Measurements from ENCODE around the gene ZBP1.

ZBP1 gene

GRCh38 chr20:57605878-57606277 is 14.3 kb downstream of the ZBP1 start:
- 100% methylated on average over 1 to 2 of the region's 5 CpGs for WGBS, 2 experiments (ENCODE audit: insufficient coverage in 2 of 2)
- H3K4me1 ChIP-seq (ENCODE audit: control insufficient read depth, insufficient read depth, low read length, poor library complexity, severe bottlenecking), result no peaks in the 10 kb centered on the region
- no peaks in the 10 kb centered on the region for H3K36me3 ChIP-seq (ENCODE audit: control insufficient read depth, insufficient read depth, low read length)
- no peak overlapping the region for H3K27ac ChIP-seq (ENCODE audit: low read depth, low read length, severe bottlenecking)
- no peaks in the 10 kb centered on the region for H3K9me3 ChIP-seq (ENCODE audit: control insufficient read depth, low read length)
- H3K4me3 ChIP-seq (ENCODE audit: extremely low read depth, insufficient read depth, low read length, poor library complexity, severe bottlenecking), result no peak overlapping the region

DNA sequence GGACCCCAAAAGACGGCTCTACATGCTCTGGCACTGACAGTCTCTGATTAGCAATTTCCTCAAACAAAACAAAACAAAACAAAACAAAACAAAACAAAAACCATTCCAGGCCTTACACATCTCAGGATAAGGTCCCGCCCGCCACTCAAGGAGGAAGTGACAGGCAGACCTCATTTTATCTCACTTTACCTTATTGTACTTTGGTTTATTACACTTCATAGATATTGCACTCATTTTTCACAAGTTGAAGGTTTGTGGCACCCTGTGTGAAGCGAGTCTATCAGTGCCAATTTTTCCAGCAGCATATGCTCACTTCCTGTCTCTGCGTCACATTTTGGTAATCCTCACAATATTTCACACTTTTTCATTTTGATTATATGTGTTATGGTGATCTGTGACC is 15.2 kb downstream of the ZBP1 start:
- H3K27ac ChIP-seq (ENCODE audit: low read depth, low read length, severe bottlenecking), result no peak overlapping the region
- H3K4me1 ChIP-seq (ENCODE audit: control insufficient read depth, insufficient read depth, low read length, poor library complexity, severe bottlenecking), result no peaks in the 10 kb centered on the region
- H3K9me3 ChIP-seq (ENCODE audit: control insufficient read depth, low read length), result no peaks in the 10 kb centered on the region
- 91 to 100% methylated on average over 2 to 4 of the region's 5 CpGs for WGBS, 2 experiments (ENCODE audit: insufficient coverage in 2 of 2)
- H3K36me3 ChIP-seq (ENCODE audit: control insufficient read depth, insufficient read depth, low read length), result no peaks in the 10 kb centered on the region
- no peak overlapping the region for H3K4me3 ChIP-seq (ENCODE audit: extremely low read depth, insufficient read depth, low read length, poor library complexity, severe bottlenecking)

DNA sequence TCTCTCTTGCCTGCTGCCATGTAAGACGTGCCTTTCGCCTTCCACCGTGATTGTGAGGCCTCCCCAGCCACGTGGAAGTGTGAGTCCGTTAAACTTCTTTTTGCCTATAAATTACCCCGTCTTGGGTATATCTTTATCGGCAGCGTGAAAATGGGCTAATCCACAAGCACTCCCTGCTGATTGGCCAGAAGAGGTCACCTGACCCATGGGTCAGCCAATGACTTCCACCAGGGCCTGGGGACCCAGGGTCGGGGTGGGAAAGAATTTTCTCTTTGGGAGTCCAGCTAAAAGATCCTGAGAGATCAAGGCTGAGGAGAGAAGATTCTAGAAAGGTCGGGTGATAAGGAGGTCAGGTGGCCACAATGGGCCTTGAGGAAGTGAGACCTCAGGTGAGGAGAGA is 17.1 kb downstream of the ZBP1 start:
- H3K9me3 ChIP-seq (ENCODE audit: control insufficient read depth, low read length), result no peaks in the 10 kb centered on the region
- no peaks in the 10 kb centered on the region for H3K36me3 ChIP-seq (ENCODE audit: control insufficient read depth, insufficient read depth, low read length)
- H3K4me1 ChIP-seq (ENCODE audit: control insufficient read depth, insufficient read depth, low read length, poor library complexity, severe bottlenecking), result no peaks in the 10 kb centered on the region
- H3K27ac ChIP-seq (ENCODE audit: low read depth, low read length, severe bottlenecking), result no peak overlapping the region
- 91 to 92% methylated on average over 9 of the region's 10 CpGs for WGBS, 2 experiments (ENCODE audit: insufficient coverage in 2 of 2)
- H3K4me3 ChIP-seq (ENCODE audit: extremely low read depth, insufficient read depth, low read length, poor library complexity, severe bottlenecking), result no peak overlapping the region

- Histone ChIP-seq H3K4me3 (ENCODE audit: extremely low read depth, insufficient read depth, low read length, poor library complexity, severe bottlenecking) (no peak overlapping the region), H3K36me3 (ENCODE audit: control insufficient read depth, insufficient read depth, low read length) (no peaks in the 10 kb centered on the region), H3K9me3 (ENCODE audit: control insufficient read depth, low read length) (no peaks in the 10 kb centered on the region), H3K27ac (ENCODE audit: low read depth, low read length, severe bottlenecking) (no peak overlapping the region), H3K4me1 (ENCODE audit: control insufficient read depth, insufficient read depth, low read length, poor library complexity, severe bottlenecking) (no peaks in the 10 kb centered on the region)
- WGBS, 2 experiments (ENCODE audit: insufficient coverage in 2 of 2), result 75 to 87% methylated on average over 5 of the region's 5 CpGs
These were observed 18.5 kb downstream of the ZBP1 start for GRCh38 chr20:57601737-57602136.

GRCh38 chr20:57601211-57601570 is 19.0 kb downstream of the ZBP1 start:
- H3K27ac ChIP-seq (ENCODE audit: low read depth, low read length, severe bottlenecking), result no peak overlapping the region
- H3K36me3 ChIP-seq (ENCODE audit: control insufficient read depth, insufficient read depth, low read length), result no peaks in the 10 kb centered on the region
- WGBS, 2 experiments (ENCODE audit: insufficient coverage in 2 of 2), result 88 to 90% methylated on average over 1 to 2 of the region's 2 CpGs
- no peaks in the 10 kb centered on the region for H3K9me3 ChIP-seq (ENCODE audit: control insufficient read depth, low read length)
- H3K4me1 ChIP-seq (ENCODE audit: control insufficient read depth, insufficient read depth, low read length, poor library complexity, severe bottlenecking), result no peaks in the 10 kb centered on the region
- H3K4me3 ChIP-seq (ENCODE audit: extremely low read depth, insufficient read depth, low read length, poor library complexity, severe bottlenecking), result no peak overlapping the region

DNA sequence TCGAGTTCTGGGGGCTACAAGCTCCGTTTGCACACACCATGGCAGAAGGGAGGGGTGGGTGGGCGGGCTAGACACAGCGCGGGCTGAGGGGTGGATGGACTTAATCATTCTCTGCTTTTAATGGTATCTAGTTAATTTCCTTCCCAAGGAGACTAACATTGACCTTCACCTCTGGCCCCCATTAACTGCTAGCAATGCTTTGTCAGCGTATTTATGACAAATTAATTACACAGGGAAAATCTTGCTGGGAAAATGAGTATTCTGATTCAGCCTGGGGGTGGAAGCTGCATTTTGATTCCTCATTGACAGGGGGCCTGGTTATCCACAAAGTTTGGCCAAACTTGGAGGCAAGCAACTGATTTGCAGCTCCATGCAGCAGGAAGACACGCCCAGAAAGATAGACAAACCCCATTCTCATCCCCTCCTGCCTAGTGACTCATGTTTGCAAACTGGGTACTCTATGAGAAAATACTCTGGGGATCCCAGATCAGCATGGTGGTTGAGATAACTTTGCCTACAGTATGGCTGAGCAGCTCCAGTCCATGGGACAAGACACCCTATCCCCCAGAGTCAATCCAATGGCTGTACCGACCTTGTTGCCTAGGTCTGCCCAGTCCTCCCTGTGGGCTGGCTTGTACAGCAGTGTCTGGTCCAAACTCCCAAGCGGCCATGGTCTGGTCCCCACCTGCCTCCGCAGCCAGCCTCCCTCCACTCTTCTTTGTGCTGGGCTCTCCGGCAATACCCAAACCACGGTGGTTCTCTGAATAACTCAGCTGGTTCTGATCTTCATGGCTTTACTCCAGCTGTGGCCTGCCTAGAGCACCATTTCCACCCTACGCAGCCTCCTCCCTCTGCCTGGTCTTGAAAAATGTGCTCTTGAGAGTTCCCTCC is 19.7 kb downstream of the ZBP1 start:
- H3K4me3 ChIP-seq (ENCODE audit: extremely low read depth, insufficient read depth, low read length, poor library complexity, severe bottlenecking), result no peak overlapping the region
- H3K4me1 ChIP-seq (ENCODE audit: control insufficient read depth, insufficient read depth, low read length, poor library complexity, severe bottlenecking), result no peaks in the 10 kb centered on the region
- H3K36me3 ChIP-seq (ENCODE audit: control insufficient read depth, insufficient read depth, low read length), result no peaks in the 10 kb centered on the region
- WGBS, 2 experiments (ENCODE audit: insufficient coverage in 2 of 2), result 93 to 96% methylated on average over 6 to 7 of the region's 13 CpGs
- no peaks in the 10 kb centered on the region for H3K9me3 ChIP-seq (ENCODE audit: control insufficient read depth, low read length)
- no peak overlapping the region for H3K27ac ChIP-seq (ENCODE audit: low read depth, low read length, severe bottlenecking)

GRCh38 chr20:57598491-57598890 is 21.7 kb downstream of the ZBP1 start:
- Histone ChIP-seq H3K4me1 (ENCODE audit: control insufficient read depth, insufficient read depth, low read length, poor library complexity, severe bottlenecking) (no peaks in the 10 kb centered on the region), H3K4me3 (ENCODE audit: extremely low read depth, insufficient read depth, low read length, poor library complexity, severe bottlenecking) (no peak overlapping the region), H3K27ac (ENCODE audit: low read depth, low read length, severe bottlenecking) (no peak overlapping the region), H3K36me3 (ENCODE audit: control insufficient read depth, insufficient read depth, low read length) (no peaks in the 10 kb centered on the region), H3K9me3 (ENCODE audit: control insufficient read depth, low read length) (no peaks in the 10 kb centered on the region)
- 82 to 91% methylated on average over 5 of the region's 5 CpGs for WGBS, 2 experiments (ENCODE audit: insufficient coverage in 2 of 2)

DNA sequence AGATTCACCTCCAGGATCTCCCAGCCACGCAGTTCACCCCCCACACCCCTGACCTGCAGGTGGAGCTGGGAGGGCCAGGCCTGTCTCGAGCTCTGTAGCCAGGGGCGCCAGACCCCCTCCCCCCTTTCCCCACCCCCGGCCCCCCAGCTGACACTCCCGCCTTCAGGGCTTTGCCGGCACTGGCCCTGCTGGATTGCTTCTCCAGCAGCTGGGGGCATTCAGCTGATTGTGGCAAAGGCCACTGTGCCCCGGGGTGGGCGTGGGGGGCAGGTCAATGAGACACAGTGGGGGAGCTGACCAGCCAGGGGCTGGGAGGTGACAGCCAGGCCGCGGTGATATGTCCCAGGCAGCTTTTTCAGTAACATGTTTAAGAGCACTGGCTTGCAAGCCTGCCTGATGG is 22.2 kb downstream of the ZBP1 start:
- Histone ChIP-seq H3K4me3 (ENCODE audit: extremely low read depth, insufficient read depth, low read length, poor library complexity, severe bottlenecking) (no peak overlapping the region), H3K9me3 (ENCODE audit: control insufficient read depth, low read length) (no peaks in the 10 kb centered on the region), H3K36me3 (ENCODE audit: control insufficient read depth, insufficient read depth, low read length) (no peaks in the 10 kb centered on the region), H3K27ac (ENCODE audit: low read depth, low read length, severe bottlenecking) (no peak overlapping the region), H3K4me1 (ENCODE audit: control insufficient read depth, insufficient read depth, low read length, poor library complexity, severe bottlenecking) (no peaks in the 10 kb centered on the region)
- WGBS, 2 experiments (ENCODE audit: insufficient coverage in 2 of 2), result 0% methylated on average over 2 of the region's 10 CpGs; no CpG with 5 or more reads in 1 of the 2 experiments

- H3K4me1 ChIP-seq (ENCODE audit: control insufficient read depth, insufficient read depth, low read length, poor library complexity, severe bottlenecking), result no peaks in the 10 kb centered on the region
- 27 to 30% methylated on average over 29 to 32 of the region's 39 CpGs for WGBS, 2 experiments (ENCODE audit: insufficient coverage in 2 of 2)
- H3K4me3 ChIP-seq (ENCODE audit: extremely low read depth, insufficient read depth, low read length, poor library complexity, severe bottlenecking), result no peak overlapping the region
- H3K9me3 ChIP-seq (ENCODE audit: control insufficient read depth, low read length), result no peaks in the 10 kb centered on the region
- no peak overlapping the region for H3K27ac ChIP-seq (ENCODE audit: low read depth, low read length, severe bottlenecking)
- H3K36me3 ChIP-seq (ENCODE audit: control insufficient read depth, insufficient read depth, low read length), result no peaks in the 10 kb centered on the region
These were observed 23.0 kb downstream of the ZBP1 start for GRCh38 chr20:57596998-57597939.

GRCh38 chr20:57596358-57596757 is 23.9 kb downstream of the ZBP1 start:
- Histone ChIP-seq H3K4me1 (ENCODE audit: control insufficient read depth, insufficient read depth, low read length, poor library complexity, severe bottlenecking) (no peaks in the 10 kb centered on the region), H3K9me3 (ENCODE audit: control insufficient read depth, low read length) (no peaks in the 10 kb centered on the region), H3K4me3 (ENCODE audit: extremely low read depth, insufficient read depth, low read length, poor library complexity, severe bottlenecking) (no peak overlapping the region), H3K36me3 (ENCODE audit: control insufficient read depth, insufficient read depth, low read length) (no peaks in the 10 kb centered on the region), H3K27ac (ENCODE audit: low read depth, low read length, severe bottlenecking) (no peak overlapping the region)
- 81 to 94% methylated on average over 8 to 9 of the region's 11 CpGs for WGBS, 2 experiments (ENCODE audit: insufficient coverage in 2 of 2)
